SK-N-SH (cell line): ENCODE data around the gene TRMT44. TPM values are rescaled to one million over a fixed set of nuclear protein-coding genes. Genes with fewer than 3 reads are reported as not detected.

Experiments used
- CTCF ChIA-PET: fragments of 300-600, 350-600 bp; formaldehyde crosslinking; extraction: SDS; loops from one replicate; lab custom pipeline; 2021; lab: Yijun Ruan, JAX
- POLR2A ChIA-PET: fragments of 350-600 bp; sonication (Branson Sonifier 250); formaldehyde crosslinking; extraction: SDS; loops from one replicate; lab custom pipeline; 2020; ENCODE audit warnings: antibody characterized with exemption, inconsistent platforms; lab: Yijun Ruan, JAX
- DNase-seq: peaks from one replicate; pipeline ENCODE4 v3.0.0; 2012
- H2AFZ ChIP-seq: fragments of 200-600 bp; sonication (generic); 2 replicates; pipeline ENCODE4 v1.8.1; 2016; ENCODE audit warnings: antibody characterized with exemption, mild to moderate bottlenecking, low read depth
- H3F3A ChIP-seq: fragments of 200-600 bp; sonication (generic); replicated peaks from 2 replicates; pipeline ENCODE3; 2016; ENCODE audit warnings: antibody characterized with exemption, mild to moderate bottlenecking; ENCODE audit not compliant: insufficient read depth
- H3K27ac ChIP-seq, 2 experiments: fragments of 200-500 bp in 1 of 2; fragments of 200-600 bp in 1 of 2; sonication (Bioruptor generic) in 1 of 2; sonication (generic), shearing (Covaris generic) in 1 of 2; 2 replicates each; pipeline versions ENCODE4 v1.5.1 to v1.6.1; 2014 to 2016; ENCODE audit warnings: low read depth in 2 of 2, inconsistent platforms in 1 of 2, low read length in 1 of 2, mild to moderate bottlenecking in 1 of 2, mixed read lengths in 1 of 2
- H3K27me3 ChIP-seq: fragments of 200-600 bp; sonication (generic), shearing (Covaris generic); 2 replicates; pipeline ENCODE4 v1.6.1; 2016; ENCODE audit warnings: mixed run types; ENCODE audit not compliant: insufficient read depth
- H3K36me3 ChIP-seq, 2 experiments: fragments of 200-500 bp in 1 of 2; fragments of 200-600 bp in 1 of 2; sonication (Bioruptor generic) in 1 of 2; sonication (generic) in 1 of 2; replicated peaks in 1 of 2; 2 replicates each; pipeline versions ENCODE3 to v1.5.1; 2014 to 2016; ENCODE audit warnings: low read length in 1 of 2, mild to moderate bottlenecking in 1 of 2; ENCODE audit not compliant: insufficient read depth in 2 of 2, control insufficient read depth in 1 of 2
- H3K4me1 ChIP-seq, 2 experiments: fragments of 200-500 bp in 1 of 2; fragments of 200-600 bp in 1 of 2; sonication (Bioruptor generic) in 1 of 2; sonication (generic), shearing (Covaris generic) in 1 of 2; 2 replicates each; pipeline versions ENCODE4 v1.5.1 to v1.6.1; 2014 to 2016; ENCODE audit warnings: low read depth in 1 of 2, low read length in 1 of 2, mixed run types in 1 of 2; ENCODE audit not compliant: insufficient read depth in 2 of 2, control insufficient read depth in 1 of 2
- H3K4me2 ChIP-seq: fragments of 200-600 bp; sonication (generic), shearing (Covaris generic); 2 replicates; pipeline ENCODE4 v1.6.1; 2017; ENCODE audit warnings: mixed run types
- H3K4me3 ChIP-seq, 2 experiments: fragments of 200-500 bp in 1 of 2; fragments of 200-600 bp in 1 of 2; sonication (Bioruptor generic) in 1 of 2; sonication (generic), shearing (Covaris generic) in 1 of 2; 2 replicates each; pipeline versions ENCODE4 v1.5.1 to v1.8.1; 2014 to 2016; ENCODE audit warnings: low read depth in 2 of 2, inconsistent platforms in 1 of 2, low read length in 1 of 2, mild to moderate bottlenecking in 1 of 2, mixed read lengths in 1 of 2, moderate library complexity in 1 of 2
- H3K79me2 ChIP-seq: fragments of 200-600 bp; sonication (generic); 2 replicates; pipeline ENCODE4 v1.8.1; 2017; ENCODE audit warnings: mild to moderate bottlenecking; ENCODE audit not compliant: insufficient read depth
- H3K9ac ChIP-seq: fragments of 200-600 bp; sonication (generic); 2 replicates; pipeline ENCODE4 v1.6.1; 2017; ENCODE audit warnings: mixed run types
- H3K9me2 ChIP-seq: fragments of 200-600 bp; sonication (generic); 2 replicates; pipeline ENCODE4 v1.6.1; 2017; ENCODE audit warnings: mixed run types
- H3K9me3 ChIP-seq: fragments of 200-600 bp; sonication (generic); 2 replicates; pipeline ENCODE4 v1.6.1; 2017; ENCODE audit warnings: mixed run types, mild to moderate bottlenecking, moderate library complexity
- H4K20me1 ChIP-seq: fragments of 200-600 bp; sonication (generic); 2 replicates; pipeline ENCODE4 v1.6.1; 2017; ENCODE audit warnings: mild to moderate bottlenecking, mixed run types; ENCODE audit not compliant: insufficient read depth
- CHD2 ChIP-seq: fragments of 150-350 bp; IDR thresholded peaks from 2 replicates; pipeline ENCODE4 v1.6.1; 2018; ENCODE audit warnings: low read length; ENCODE audit not compliant: partially characterized antibody
- ELF1 ChIP-seq: IDR thresholded peaks from 2 replicates; pipeline ENCODE4 v1.4.0; 2012
- FOXJ3 ChIP-seq: sonication (generic); formaldehyde crosslinking; IDR thresholded peaks from 2 replicates; pipeline ENCODE4 v1.5.1; 2020; ENCODE audit warnings: mild to moderate bottlenecking, missing genetic modification reagents
- FOXM1 ChIP-seq: IDR thresholded peaks from 2 replicates; pipeline ENCODE4 v1.4.0; 2012; ENCODE audit warnings: low read depth, mild to moderate bottlenecking
- GATA2 ChIP-seq: sonication (generic); formaldehyde crosslinking; IDR thresholded peaks from 2 replicates; pipeline ENCODE4 v1.5.0; 2020; ENCODE audit warnings: mild to moderate bottlenecking, missing genetic modification reagents
- IRF3 ChIP-seq: fragments of 150-350 bp; IDR thresholded peaks from 2 replicates; pipeline ENCODE4 v1.6.1; 2016; ENCODE audit warnings: mild to moderate bottlenecking, low read depth, low read length
- MAX ChIP-seq: IDR thresholded peaks from 2 replicates; pipeline ENCODE4 v1.4.0; 2012; ENCODE audit warnings: low read depth
- MEF2A ChIP-seq: IDR thresholded peaks from 2 replicates; pipeline ENCODE4 v1.4.0; 2012; ENCODE audit warnings: low read depth, borderline replicate concordance
- MXI1 ChIP-seq: IDR thresholded peaks from 2 replicates; pipeline ENCODE4 v1.6.1; 2012; ENCODE audit warnings: mild to moderate bottlenecking, low read depth, low read length, improper control_type of control experiment
- PBX3 ChIP-seq: IDR thresholded peaks from 2 replicates; pipeline ENCODE4; 2012
- POLR2AphosphoS5 ChIP-seq: IDR thresholded peaks from 2 replicates; pipeline ENCODE4 v1.6.1; 2012; ENCODE audit warnings: low read depth, low read length
- RCOR1 ChIP-seq: fragments of 150-350 bp; IDR thresholded peaks from 2 replicates; pipeline ENCODE4 v1.6.1; 2017; ENCODE audit warnings: antibody characterized with exemption, low read length
- REST ChIP-seq: IDR thresholded peaks from 2 replicates; pipeline ENCODE4 v1.6.1; 2012; ENCODE audit warnings: mild to moderate bottlenecking, low read depth, low read length, moderate library complexity
- RFX5 ChIP-seq: IDR thresholded peaks from 2 replicates; pipeline ENCODE4 v1.6.1; 2012; ENCODE audit warnings: mild to moderate bottlenecking, improper control_type of control experiment, low read length
- RXRA ChIP-seq: IDR thresholded peaks from 2 replicates; pipeline ENCODE4 v1.4.0; 2012; ENCODE audit warnings: low read depth, mild to moderate bottlenecking, borderline replicate concordance
- TAF1 ChIP-seq: IDR thresholded peaks from 2 replicates; pipeline ENCODE4 v1.6.1; 2012; ENCODE audit warnings: low read depth, mild to moderate bottlenecking, low read length, moderate library complexity, borderline replicate concordance
- TEAD4 ChIP-seq: IDR thresholded peaks from 2 replicates; pipeline ENCODE4 v1.4.0; 2012; ENCODE audit warnings: mild to moderate bottlenecking, borderline replicate concordance; ENCODE audit not compliant: insufficient read depth
- USF1 ChIP-seq: IDR thresholded peaks from 2 replicates; pipeline ENCODE4 v1.4.0; 2012; ENCODE audit warnings: low read depth, borderline replicate concordance
- USF2 ChIP-seq: fragments of 150-350 bp; IDR thresholded peaks from 2 replicates; pipeline ENCODE4 v1.6.1; 2017; ENCODE audit warnings: antibody characterized with exemption, low read length, low read depth, borderline replicate concordance
- YY1 ChIP-seq: IDR thresholded peaks from 2 replicates; pipeline ENCODE4 v1.4.0; 2012; ENCODE audit warnings: low read depth, mild to moderate bottlenecking
- WGBS: methylation state at CpG from one replicate; pipeline ENCODE4 v1.1.6; 2017; ENCODE audit warnings: low lambda C conversion rate; 5-methylcytosine and 5-hydroxymethylcytosine counted together
- polyA plus RNA-seq, 3 experiments: library from polyadenylated mRNA; depleted of rRNA; stranded (reverse); fragments of >200 nt; gene quantifications; 2 replicates each; pipeline ENCODE4 v1.2.3, GENCODE V29; 2012

TRMT44 gene
- polyA plus RNA-seq, 1 of the 3 experiments (the other 2 are of a cell fraction), result 6.0 TPM

GRCh38 chr4:8492174-8492573 lies 51.6 kb downstream of the TRMT44 start:
- H3F3A ChIP-seq, result no peaks in the 10 kb centered on the region
- CTCF ChIA-PET, result interaction anchor here (1.4 kb wide), 1 partner anchor 12 kb away, joined by 6 read pairs; no protein-coding TSS in a partner anchor
- H4K20me1 ChIP-seq, result no peaks in the 10 kb centered on the region
- H3K27me3 ChIP-seq, result peaks cover 25% of the 10 kb centered on the region
- H3K9ac ChIP-seq, result no peak overlapping the region
- no peak for TF ChIP-seq RCOR1
- no peak for TF ChIP-seq RFX5
- TF ChIP-seq FOXJ3 (CRISPR knock-in tag), result no peak
- no peak for TF ChIP-seq USF2
- TF ChIP-seq YY1, result no peak
- no peak for TF ChIP-seq TAF1
- TF ChIP-seq MEF2A, result no peak
- TF ChIP-seq CHD2, result no peak
- TF ChIP-seq MAX, result no peak
- TF ChIP-seq GATA2 (CRISPR knock-in tag), result no peak
- TF ChIP-seq USF1, result no peak
- no peak for TF ChIP-seq RXRA
- TF ChIP-seq ELF1, result no peak
- no peak for TF ChIP-seq PBX3
- no peaks in the 10 kb centered on the region for H3K36me3 ChIP-seq
- no peak for DNase-seq
- no peaks in the 10 kb centered on the region; a peak in 1 of 4 replicates for H3K4me1 ChIP-seq
- H2AFZ ChIP-seq, result no peak overlapping the region
- H3K9me2 ChIP-seq, result no peaks in the 10 kb centered on the region
- no peak overlapping the region for H3K4me2 ChIP-seq
- no peak overlapping the region for H3K27ac ChIP-seq
- POLR2A ChIA-PET, result no interaction called here
- no peak overlapping the region for H3K4me3 ChIP-seq
- H3K9me3 ChIP-seq, result no peaks in the 10 kb centered on the region
- H3K79me2 ChIP-seq, result no peaks in the 10 kb centered on the region
- 68% methylated on average over 9 of the region's 9 CpGs for WGBS

- no peak overlapping the region for H2AFZ ChIP-seq
- DNase-seq, result no peak
- H4K20me1 ChIP-seq, result no peaks in the 10 kb centered on the region
- H3K79me2 ChIP-seq, result no peaks in the 10 kb centered on the region
- peaks cover 13% of the 10 kb centered on the region for H3K27me3 ChIP-seq
- H3K9me2 ChIP-seq, result no peaks in the 10 kb centered on the region
- 50% methylated on average over 10 of the region's 11 CpGs for WGBS
- no peak overlapping the region for H3K9ac ChIP-seq
- CTCF ChIA-PET, result interaction anchor here (0.6 to 1.4 kb wide), 3 partner anchors 11 to 42 kb away, joined by 3 to 6 read pairs (median 3); no protein-coding TSS in a partner anchor
- no peaks in the 10 kb centered on the region for H3K36me3 ChIP-seq
- no peaks in the 10 kb centered on the region for H3F3A ChIP-seq
- no peak overlapping the region for H3K4me3 ChIP-seq
- POLR2A ChIA-PET, result no interaction called here
- H3K4me1 ChIP-seq, result no peaks in the 10 kb centered on the region; a peak in 1 of 4 replicates
- H3K27ac ChIP-seq, result no peak overlapping the region
- no peak overlapping the region for H3K4me2 ChIP-seq
- H3K9me3 ChIP-seq, result no peaks in the 10 kb centered on the region
- TF ChIP-seq FOXM1, result no peak
- no peak for TF ChIP-seq MEF2A
- no peak for TF ChIP-seq CHD2
- no peak for TF ChIP-seq REST
- no peak for TF ChIP-seq IRF3
- no peak for TF ChIP-seq FOXJ3 (CRISPR knock-in tag)
- TF ChIP-seq POLR2AphosphoS5, result no peak
- no peak for TF ChIP-seq MXI1
- no peak for TF ChIP-seq TEAD4
- no peak for TF ChIP-seq TAF1
- no peak for TF ChIP-seq YY1
- TF ChIP-seq, all 33 proteins: peak for 0
These were observed 52.9 kb downstream of the TRMT44 start for GRCh38 chr4:8493484-8493883.
